Endothelial cell of umbilical vein (primary cell): ENCODE measurements around the gene LCE4A. TPM values are rescaled to one million over a fixed set of nuclear protein-coding genes. Genes with fewer than 3 reads are reported as not detected.

Experiments
- BruUV-seq: library from RNA; stranded (reverse); fragments of 400-500 nt; replicated peaks from 2 replicates; lab custom pipeline; 2021; lab: Mats Ljungman, UMichigan
- CTCF ChIA-PET: fragments of 300-600, 350-600 bp; sonication (Branson Sonifier 250); formaldehyde crosslinking; loops from one replicate; lab custom pipeline; 2021; ENCODE audit warnings: antibody characterized with exemption, inconsistent platforms; lab: Charles Lee
- POLR2A ChIA-PET: fragments of 300-600, 350-600 bp; sonication (Branson Sonifier 250); formaldehyde crosslinking; loops from one replicate; lab custom pipeline; 2021; ENCODE audit warnings: antibody characterized with exemption, inconsistent platforms; lab: Charles Lee
- DNase-seq: peaks from one replicate; pipeline ENCODE4 v3.0.0-alpha.2; 2011; ENCODE audit warnings: low read depth, low spot score
- FAIRE-seq: peaks from 2 replicates; lab custom pipeline; 2011; peaks lifted over from hg19 to GRCh38; lab: Jason Lieb, UNC
- H2AFZ ChIP-seq: 2 replicates; pipeline ENCODE4 v1.6.0; 2012; ENCODE audit warnings: low read depth, low read length, control low read depth, inconsistent platforms
- H3K27ac ChIP-seq: 2 replicates; pipeline ENCODE4 v1.5.1; 2011; ENCODE audit warnings: low read depth, mild to moderate bottlenecking, control low read depth, low read length, moderate library complexity; ENCODE audit not compliant: insufficient read depth
- H3K27me3 ChIP-seq, 2 experiments: 2 replicates each; pipeline versions ENCODE4 v1.6.0 to v1.6.1; 2011; ENCODE audit warnings: low read length in 2 of 2, mixed read lengths in 1 of 2; ENCODE audit not compliant: control insufficient read depth in 2 of 2, insufficient read depth in 2 of 2
- H3K36me3 ChIP-seq, 2 experiments: 2 replicates in 1 of 2; 3 replicates in 1 of 2; pipeline ENCODE4 v1.5.1; 2011; ENCODE audit warnings: low read length in 2 of 2, mild to moderate bottlenecking in 1 of 2, moderate library complexity in 1 of 2; ENCODE audit not compliant: control insufficient read depth in 2 of 2, insufficient read depth in 2 of 2; ENCODE audit errors: extremely low read depth in 1 of 2
- H3K4me1 ChIP-seq: 3 replicates; pipeline ENCODE4 v1.5.1; 2011; ENCODE audit warnings: mild to moderate bottlenecking, low read length; ENCODE audit not compliant: control insufficient read depth, insufficient read depth; ENCODE audit errors: extremely low read depth
- H3K4me2 ChIP-seq: 2 replicates; pipeline ENCODE4 v1.6.1; 2011; ENCODE audit warnings: low read length, control low read depth, mixed read lengths; ENCODE audit not compliant: insufficient read depth
- H3K4me3 ChIP-seq, 3 experiments: fragments of 200-600 bp in 1 of 3; sonication (generic), shearing (Covaris generic) in 1 of 3; replicated peaks in 1 of 3; 2 replicates each; pipeline ENCODE4 v1.5.1; 2011 to 2016; ENCODE audit warnings: control low read depth in 3 of 3, low read length in 3 of 3, mild to moderate bottlenecking in 2 of 3, inconsistent platforms in 1 of 3, low read depth in 1 of 3, moderate library complexity in 1 of 3; ENCODE audit not compliant: insufficient read depth in 1 of 3
- H3K79me2 ChIP-seq: 2 replicates; pipeline ENCODE4 v1.6.0; 2012; ENCODE audit warnings: low read length, inconsistent platforms; ENCODE audit not compliant: control insufficient read depth, insufficient read depth
- H3K9ac ChIP-seq: replicated peaks from 2 replicates; pipeline ENCODE3; 2011; ENCODE audit warnings: low read length, control low read depth; ENCODE audit not compliant: insufficient read depth; ENCODE audit errors: extremely low read depth
- H3K9me1 ChIP-seq: replicated peaks from 3 replicates; pipeline ENCODE4 v1.6.0; 2011; ENCODE audit warnings: mild to moderate bottlenecking, low read length; ENCODE audit not compliant: control insufficient read depth, insufficient read depth; ENCODE audit errors: extremely low read depth
- H3K9me3 ChIP-seq: replicated peaks from 2 replicates; pipeline ENCODE4 v1.5.1; 2012; ENCODE audit warnings: low read length, inconsistent platforms; ENCODE audit not compliant: control insufficient read depth, insufficient read depth
- H4K20me1 ChIP-seq: replicated peaks from 2 replicates; pipeline ENCODE3; 2011; ENCODE audit warnings: mild to moderate bottlenecking, low read length; ENCODE audit not compliant: control insufficient read depth, insufficient read depth; ENCODE audit errors: extremely low read depth
- EZH2 ChIP-seq: IDR thresholded peaks from 2 replicates; pipeline ENCODE4 v1.6.1; 2012; ENCODE audit warnings: borderline replicate concordance, low read depth, mild to moderate bottlenecking, moderate library complexity, low read length, inconsistent platforms; ENCODE audit not compliant: severe bottlenecking
- FOS ChIP-seq: IDR thresholded peaks from 2 replicates; pipeline ENCODE4 v1.6.1; 2011; ENCODE audit warnings: mild to moderate bottlenecking, low read length, moderate library complexity, borderline replicate concordance; ENCODE audit not compliant: insufficient read depth
- GATA2 ChIP-seq: IDR thresholded peaks from 2 replicates; pipeline ENCODE4 v1.7.0; 2011; ENCODE audit warnings: low read depth, mild to moderate bottlenecking, moderate library complexity, mixed read lengths, low read length; ENCODE audit not compliant: insufficient read length, insufficient read depth
- JUN ChIP-seq: IDR thresholded peaks from 2 replicates; pipeline ENCODE4 v1.6.1; 2011; ENCODE audit warnings: borderline replicate concordance, low read depth; ENCODE audit not compliant: insufficient read length, insufficient read depth
- MYC ChIP-seq: IDR thresholded peaks from one replicate; pipeline ENCODE4 v1.6.1; 2011; ENCODE audit warnings: mild to moderate bottlenecking, low read depth, low read length
- POLR2A ChIP-seq: IDR thresholded peaks from 2 replicates; pipeline ENCODE4 v1.6.1; 2012; ENCODE audit warnings: low read depth, mild to moderate bottlenecking, control low read depth, low read length
- POLR2AphosphoS5 ChIP-seq: IDR thresholded peaks from 2 replicates; pipeline ENCODE4 v1.6.1; 2012; ENCODE audit warnings: low read depth, mild to moderate bottlenecking, control low read depth, low read length, moderate library complexity; ENCODE audit not compliant: insufficient read depth
- dilution Hi-C: fragments of 300-500 bp; cut with MboI; formaldehyde crosslinking; loops from one replicate; pipeline ENCODE4 v1.15.0; 2019; ENCODE audit warnings: low sequenced_read_pairs; ENCODE audit not compliant: extremely low pct_ligation_motif_present
- intact Hi-C: fragments of 100-400 bp; cut with micrococcal nuclease; formaldehyde crosslinking; loops from one replicate; pipeline ENCODE4 v1.10.0; 2022
- polyA plus RNA-seq, 4 experiments: library from polyadenylated mRNA; depleted of rRNA in 3 of 4; stranded (reverse) in 3 of 4; unstranded in 1 of 4; fragments of >200 nt; gene quantifications; 2 replicates each; pipeline versions ENCODE4 v1.2.1 to v1.2.3, GENCODE V29; 2011 to 2012; ENCODE audit warnings: missing spikeins in 1 of 4
- total RNA-seq: library from RNA; stranded (reverse); gene quantifications from 2 replicates; pipeline ENCODE4 v1.2.3, GENCODE V29; 2021
- TF ChIP-seq, protein P1 (sequence below): IDR thresholded peaks from 2 replicates; pipeline ENCODE4 v1.6.1; 2011; ENCODE audit not compliant: insufficient read depth, insufficient read length
- TF ChIP-seq, protein P2 (sequence below), 2 donors: IDR thresholded peaks; 1 replicate in 1 of 2; 2 replicates in 1 of 2; pipeline ENCODE4 v1.5.1; 2011; ENCODE audit warnings: low read length in 2 of 2, mild to moderate bottlenecking in 2 of 2, moderate library complexity in 2 of 2, control low read depth in 1 of 2, inconsistent platforms in 1 of 2, low read depth in 1 of 2; ENCODE audit not compliant: insufficient read depth in 1 of 2; ENCODE audit errors: extremely low read depth in 1 of 2

LCE4A gene
- total and polyA plus RNA-seq, 2 donors (not counting 3 experiments of a cell fraction or from before 2014, with no cell fraction given): not detected

DNA sequence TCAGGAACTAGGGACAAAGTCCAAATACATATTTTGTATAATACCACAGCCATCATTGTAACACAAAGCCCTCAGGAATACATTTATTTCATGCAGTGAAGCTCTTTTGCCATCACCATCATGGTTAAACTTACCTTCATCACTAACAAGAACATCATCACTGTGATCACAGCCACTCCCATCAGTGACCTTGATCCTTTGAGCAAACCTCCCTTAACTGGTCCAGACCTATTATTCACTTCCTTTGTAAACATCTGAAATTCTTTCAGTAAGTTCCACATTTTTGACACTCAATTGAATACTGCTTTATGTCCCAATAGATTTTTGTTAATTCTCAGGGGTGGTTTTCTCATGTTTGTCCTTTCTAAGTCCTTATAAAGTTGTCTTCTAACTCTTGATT lies 33.7 kb downstream of the LCE4A start:
- DNase-seq (no peak), FAIRE-seq (no peak)
- dilution Hi-C loops (no loop called here), intact Hi-C loops (no loop called here)
- Histone ChIP-seq H3K4me3 (no peak overlapping the region), H3K79me2 (no peaks in the 10 kb centered on the region), H2AFZ (no peak overlapping the region), H3K9ac (no peak overlapping the region), H3K36me3 (no peaks in the 10 kb centered on the region), H3K4me1 (no peaks in the 10 kb centered on the region), H3K4me2 (no peak overlapping the region), H3K27me3 (no peaks in the 10 kb centered on the region), H4K20me1 (no peaks in the 10 kb centered on the region), H3K9me3 (no peaks in the 10 kb centered on the region), H3K9me1 (no peaks in the 10 kb centered on the region), H3K27ac (no peak overlapping the region)
- ChIA-PET CTCF (no interaction called here), POLR2A (no interaction called here)
- no peak for TF ChIP-seq MYC
- TF ChIP-seq EZH2: no peak
- TF ChIP-seq FOS: no peak
- no peak for TF ChIP-seq JUN
- TF ChIP-seq, protein P1, sequence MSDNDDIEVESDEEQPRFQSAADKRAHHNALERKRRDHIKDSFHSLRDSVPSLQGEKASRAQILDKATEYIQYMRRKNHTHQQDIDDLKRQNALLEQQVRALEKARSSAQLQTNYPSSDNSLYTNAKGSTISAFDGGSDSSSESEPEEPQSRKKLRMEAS: no peak
- no peak for TF ChIP-seq POLR2AphosphoS5
- TF ChIP-seq POLR2A: no peak
- no peak for TF ChIP-seq GATA2
- TF ChIP-seq, protein P2, sequence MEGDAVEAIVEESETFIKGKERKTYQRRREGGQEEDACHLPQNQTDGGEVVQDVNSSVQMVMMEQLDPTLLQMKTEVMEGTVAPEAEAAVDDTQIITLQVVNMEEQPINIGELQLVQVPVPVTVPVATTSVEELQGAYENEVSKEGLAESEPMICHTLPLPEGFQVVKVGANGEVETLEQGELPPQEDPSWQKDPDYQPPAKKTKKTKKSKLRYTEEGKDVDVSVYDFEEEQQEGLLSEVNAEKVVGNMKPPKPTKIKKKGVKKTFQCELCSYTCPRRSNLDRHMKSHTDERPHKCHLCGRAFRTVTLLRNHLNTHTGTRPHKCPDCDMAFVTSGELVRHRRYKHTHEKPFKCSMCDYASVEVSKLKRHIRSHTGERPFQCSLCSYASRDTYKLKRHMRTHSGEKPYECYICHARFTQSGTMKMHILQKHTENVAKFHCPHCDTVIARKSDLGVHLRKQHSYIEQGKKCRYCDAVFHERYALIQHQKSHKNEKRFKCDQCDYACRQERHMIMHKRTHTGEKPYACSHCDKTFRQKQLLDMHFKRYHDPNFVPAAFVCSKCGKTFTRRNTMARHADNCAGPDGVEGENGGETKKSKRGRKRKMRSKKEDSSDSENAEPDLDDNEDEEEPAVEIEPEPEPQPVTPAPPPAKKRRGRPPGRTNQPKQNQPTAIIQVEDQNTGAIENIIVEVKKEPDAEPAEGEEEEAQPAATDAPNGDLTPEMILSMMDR (IDR thresholded peaks at IDR 0.05; ENCODE audit: extremely low read depth in 1 of 2, insufficient read depth in 1 of 2, low read depth in 1 of 2, low read length in 2 of 2): no peak
- no TSS peak for BruUV-seq
